ENCODE measurements around the gene C19orf85.
"Not testable (repeated sequence)": the region's sequence is repeated elsewhere in the genome, so short reads cannot be mapped to it uniquely, and the experiment has no call there.

The C19orf85 gene

DNA sequence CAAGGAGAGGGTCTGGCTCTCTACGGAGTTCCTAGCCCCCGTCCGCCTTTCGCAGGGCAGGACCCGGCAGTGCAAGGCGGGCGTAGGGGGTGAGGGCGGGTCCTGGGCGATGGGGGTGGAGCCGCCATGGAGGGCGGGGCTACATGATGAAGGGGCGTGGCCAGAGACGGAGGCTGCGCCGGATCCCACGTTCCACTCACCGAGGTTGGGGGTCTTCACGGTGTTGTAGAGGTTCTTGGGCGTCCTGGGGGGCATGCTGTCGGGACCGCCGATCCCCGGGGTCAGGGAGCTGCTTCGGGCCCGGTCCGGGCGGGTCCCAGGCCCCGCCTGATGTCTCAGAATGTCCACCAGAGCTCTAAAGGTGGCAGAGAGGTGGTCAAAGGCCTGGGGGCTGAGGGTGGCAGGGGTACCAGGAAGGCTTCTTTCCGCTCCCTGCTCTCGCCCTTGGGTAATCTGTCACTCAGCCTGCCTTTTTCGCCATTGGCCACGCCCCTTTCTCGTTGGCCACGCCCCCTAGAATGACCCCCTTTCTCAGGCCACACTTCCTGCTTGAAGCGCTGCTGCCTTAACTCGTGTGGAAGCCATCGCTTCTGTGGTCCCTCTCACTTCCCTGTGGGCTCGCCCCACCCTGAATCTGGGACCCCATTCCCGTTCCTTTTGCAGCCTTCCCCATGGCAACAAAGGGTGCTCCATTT, 24.0 kb downstream of the C19orf85 start:
- peak; percentile 77 for DNase-seq (ENCODE audit: low spot score)

DNA sequence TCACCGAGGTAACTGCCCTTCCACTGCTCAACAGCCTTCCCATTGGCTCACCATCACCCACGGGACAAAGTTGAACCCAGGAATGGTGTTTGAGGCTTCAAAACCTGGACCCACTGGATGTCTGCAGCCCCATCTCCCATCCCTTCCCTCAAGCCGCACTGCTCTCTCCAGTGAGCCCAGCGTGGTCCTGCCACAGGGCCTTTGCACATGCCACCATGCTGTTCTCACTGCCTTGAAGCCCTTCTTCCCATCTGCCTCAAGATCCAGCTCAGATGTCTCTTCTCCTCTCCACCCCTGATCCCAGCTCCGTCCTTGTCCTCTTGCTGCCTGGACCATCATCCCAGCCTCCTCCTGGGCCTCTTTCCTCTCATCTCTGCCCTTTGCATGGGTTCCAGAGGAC, 25.5 kb downstream of the C19orf85 start:
- no peak for DNase-seq (ENCODE audit: low spot score)

DNA sequence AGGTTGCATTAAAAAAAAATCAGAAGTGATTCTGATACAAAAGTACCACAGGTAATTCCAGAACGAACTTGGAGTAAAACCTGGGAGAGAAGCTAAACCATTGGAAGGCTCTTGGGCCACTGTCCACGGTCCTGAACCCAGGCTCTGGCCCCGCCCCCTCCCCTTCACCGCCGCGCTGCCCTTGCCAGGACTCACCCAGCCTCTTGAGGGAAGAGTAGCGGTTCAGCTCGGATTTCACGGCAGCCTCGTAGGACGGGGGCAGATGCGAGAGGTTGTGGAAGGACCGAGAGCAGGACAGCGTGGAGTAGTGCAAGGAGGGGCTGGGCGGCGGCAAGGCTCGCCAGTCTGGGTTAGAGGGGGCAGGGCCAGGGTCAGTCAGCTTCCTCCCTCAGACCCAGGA, 27.1 kb downstream of the C19orf85 start:
- DNase-seq (ENCODE audit: low spot score) = no peak

DNA sequence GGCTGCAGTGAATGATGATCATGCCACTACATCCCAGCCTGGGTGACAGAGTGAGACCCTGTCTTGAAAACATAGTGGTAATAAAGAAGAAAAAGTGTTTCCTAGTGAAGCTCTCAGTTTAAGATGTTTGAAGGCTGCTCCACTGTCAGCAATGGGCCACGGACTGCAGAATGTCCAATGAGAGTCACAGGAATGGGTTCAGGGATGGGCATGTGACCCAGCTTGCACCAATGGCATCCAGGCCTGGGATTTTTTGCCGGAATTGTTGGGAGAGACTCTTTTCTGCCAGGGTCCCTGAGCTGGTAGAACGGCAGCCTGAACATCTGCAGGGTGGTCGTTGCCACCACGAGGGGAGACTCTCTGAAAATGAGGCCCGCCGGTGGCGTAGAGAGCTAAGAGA, 27.7 kb downstream of the C19orf85 start:
- DNase-seq (ENCODE audit: low spot score) = no peak

DNA sequence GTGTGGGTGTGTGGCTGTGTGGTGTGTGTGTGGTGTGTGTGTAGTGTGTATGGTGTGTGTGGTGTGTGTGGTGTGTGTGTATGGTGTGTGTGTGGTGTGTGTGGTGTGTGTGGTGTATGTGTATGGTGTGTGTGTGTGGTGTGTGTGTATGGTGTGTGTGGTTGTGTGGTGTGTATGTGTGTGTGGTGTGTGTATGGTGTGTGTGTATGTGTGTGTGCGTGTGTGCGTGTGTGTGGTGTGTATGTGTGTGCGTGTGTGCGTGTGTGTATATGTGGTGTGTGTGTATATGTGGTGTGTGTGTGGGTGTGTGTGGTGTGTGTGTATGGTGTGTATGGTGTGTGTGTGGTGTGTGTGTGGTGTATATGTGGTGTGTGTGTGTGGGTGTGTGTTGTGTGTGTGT, 29.5 kb downstream of the C19orf85 start:
- DNase-seq (ENCODE audit: low spot score) = no peak

DNA sequence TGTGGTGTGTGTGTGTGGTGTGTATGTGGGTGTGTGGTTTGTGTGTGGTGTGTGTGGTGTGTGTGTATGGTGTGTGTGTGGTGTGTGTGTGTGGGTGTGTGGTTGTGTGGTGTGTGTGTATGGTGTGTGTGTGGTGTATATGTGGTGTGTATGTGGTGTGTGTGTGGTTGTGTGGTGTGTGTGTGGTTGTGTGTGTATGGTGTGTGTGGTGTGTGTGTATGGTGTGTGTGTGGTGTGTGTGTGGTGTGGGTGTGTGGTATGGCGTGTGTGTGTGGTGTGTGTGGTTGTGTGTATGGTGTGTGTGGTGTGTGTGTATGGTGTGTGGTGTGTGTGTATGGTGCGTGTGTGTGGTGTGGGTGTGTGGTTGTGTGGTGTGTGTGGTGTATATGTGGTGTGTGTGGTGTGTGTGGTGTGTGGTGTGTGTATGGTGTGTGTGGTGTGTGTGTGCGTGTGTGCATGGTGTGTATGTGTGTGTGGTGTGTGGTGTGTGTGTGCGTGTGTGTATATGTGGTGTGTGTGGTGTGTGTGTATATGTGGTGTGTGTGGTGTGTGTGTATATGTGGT, 30.1 kb downstream of the C19orf85 start:
- no peak for DNase-seq (ENCODE audit: low spot score)

DNA sequence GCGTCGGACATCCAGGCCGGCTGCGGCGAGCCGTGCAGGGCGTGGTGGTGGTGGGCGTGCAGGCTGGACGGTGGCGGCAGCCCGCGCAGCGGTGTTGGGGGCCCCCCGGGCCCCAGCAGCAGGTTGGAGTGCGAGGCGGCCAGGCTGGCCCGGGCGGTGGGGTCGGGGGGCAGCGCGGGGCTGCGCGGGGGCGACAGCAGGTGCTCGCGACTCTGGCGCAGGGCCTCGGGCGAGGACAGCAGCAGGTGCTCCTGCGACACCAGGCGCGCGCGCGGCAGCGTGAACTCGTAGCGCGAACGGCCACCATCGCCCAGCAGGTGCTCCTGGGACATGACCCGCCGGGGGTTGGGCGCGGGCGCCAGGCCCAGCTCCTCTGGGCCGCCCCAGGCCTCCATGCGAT, 31.3 kb downstream of the C19orf85 start:
- DNase-seq (ENCODE audit: low spot score) = peak; percentile 45

DNA sequence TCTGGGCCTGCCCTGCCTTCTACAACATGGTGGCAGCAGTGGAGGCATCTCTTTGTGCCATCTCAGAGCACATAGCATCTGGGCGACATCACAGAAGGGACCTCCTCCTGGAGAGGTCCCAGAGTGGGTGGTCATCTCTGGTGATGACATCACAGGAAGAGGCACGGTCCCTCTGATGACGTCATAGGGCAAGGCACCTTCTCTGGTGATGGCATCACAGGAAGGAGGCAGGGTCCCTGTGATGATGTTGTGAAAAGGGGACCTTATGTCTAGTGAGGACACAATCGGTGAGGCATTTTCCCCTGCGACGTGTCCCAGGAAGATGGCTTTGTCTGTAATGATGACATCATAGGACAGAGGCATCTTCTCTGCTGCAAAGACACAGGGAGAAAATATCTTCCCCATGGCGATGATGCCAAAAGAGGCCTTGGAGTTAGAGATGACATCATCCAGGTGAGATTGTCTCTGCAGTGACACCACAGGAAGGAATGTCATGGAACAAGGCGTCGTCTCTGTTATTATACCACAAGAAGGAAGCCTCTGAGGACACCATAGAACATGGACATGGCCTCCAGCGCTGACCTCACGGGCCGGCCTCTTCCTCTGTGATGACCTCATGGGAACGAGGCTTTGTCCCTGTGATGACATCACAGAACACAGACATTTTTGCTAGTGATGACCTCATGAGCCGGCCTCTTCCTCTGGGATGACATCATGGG, 32.2 kb downstream of the C19orf85 start:
- no peak for DNase-seq (ENCODE audit: low spot score)

DNA sequence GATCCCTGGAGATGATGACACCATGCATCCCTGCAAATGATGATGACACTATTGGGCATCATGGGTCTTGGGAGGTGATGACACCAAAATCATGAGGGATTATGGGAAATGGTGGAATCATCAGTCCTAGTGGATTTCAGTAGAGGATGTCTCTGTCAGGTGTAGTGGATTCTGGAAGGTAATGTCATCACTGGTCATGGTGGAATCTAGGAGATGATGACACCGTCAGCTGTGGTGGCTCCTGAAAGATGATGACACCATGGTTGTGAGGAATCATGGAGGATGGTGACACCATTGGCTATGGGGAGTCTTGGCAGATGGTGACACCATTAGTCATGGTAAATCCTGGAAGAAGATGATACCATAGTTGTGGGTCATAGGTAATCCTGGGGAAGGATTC, 33.4 kb downstream of the C19orf85 start:
- DNase-seq (ENCODE audit: low spot score) = no peak

DNA sequence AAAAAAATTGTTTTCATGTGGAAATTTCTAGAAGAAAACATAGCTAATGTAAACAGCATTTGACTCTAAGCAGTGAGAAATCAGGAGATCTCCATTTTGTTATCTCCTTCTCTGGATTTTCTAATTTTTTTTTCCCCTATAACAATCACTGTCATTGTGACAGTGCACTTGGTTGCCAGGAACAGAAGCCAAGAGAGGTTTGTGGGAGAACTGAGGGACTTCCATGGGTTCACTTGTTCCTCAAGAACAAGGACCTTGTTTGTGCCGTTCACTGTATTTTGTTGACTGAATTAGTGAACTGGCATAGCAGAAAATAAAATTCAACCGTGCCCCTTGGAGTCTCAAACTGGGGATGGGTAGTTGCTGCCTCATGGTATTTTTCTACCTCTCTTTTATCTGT, 38.5 kb downstream of the C19orf85 start:
- DNase-seq (ENCODE audit: low spot score) = no peak

DNA sequence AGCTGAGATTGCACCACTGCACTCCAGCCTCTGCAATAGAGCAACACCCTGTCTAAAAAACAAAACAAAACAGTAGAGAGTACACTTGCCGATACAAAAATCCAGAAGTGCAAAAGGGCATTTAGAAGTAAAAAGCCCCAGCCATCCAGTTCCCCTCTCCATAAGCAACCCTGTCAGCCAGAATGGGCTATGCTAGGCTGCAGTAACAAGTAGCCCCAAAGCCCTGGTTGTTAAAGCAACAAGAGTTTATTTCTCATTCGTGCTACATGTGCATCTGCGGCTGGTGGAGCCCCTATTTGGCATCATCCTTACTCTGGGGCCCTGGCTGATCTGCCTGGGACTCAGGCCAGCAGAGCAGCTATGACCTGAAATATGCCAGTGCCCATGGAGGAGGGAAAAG, 40.0 kb downstream of the C19orf85 start:
- no peak for DNase-seq (ENCODE audit: low spot score)

DNA sequence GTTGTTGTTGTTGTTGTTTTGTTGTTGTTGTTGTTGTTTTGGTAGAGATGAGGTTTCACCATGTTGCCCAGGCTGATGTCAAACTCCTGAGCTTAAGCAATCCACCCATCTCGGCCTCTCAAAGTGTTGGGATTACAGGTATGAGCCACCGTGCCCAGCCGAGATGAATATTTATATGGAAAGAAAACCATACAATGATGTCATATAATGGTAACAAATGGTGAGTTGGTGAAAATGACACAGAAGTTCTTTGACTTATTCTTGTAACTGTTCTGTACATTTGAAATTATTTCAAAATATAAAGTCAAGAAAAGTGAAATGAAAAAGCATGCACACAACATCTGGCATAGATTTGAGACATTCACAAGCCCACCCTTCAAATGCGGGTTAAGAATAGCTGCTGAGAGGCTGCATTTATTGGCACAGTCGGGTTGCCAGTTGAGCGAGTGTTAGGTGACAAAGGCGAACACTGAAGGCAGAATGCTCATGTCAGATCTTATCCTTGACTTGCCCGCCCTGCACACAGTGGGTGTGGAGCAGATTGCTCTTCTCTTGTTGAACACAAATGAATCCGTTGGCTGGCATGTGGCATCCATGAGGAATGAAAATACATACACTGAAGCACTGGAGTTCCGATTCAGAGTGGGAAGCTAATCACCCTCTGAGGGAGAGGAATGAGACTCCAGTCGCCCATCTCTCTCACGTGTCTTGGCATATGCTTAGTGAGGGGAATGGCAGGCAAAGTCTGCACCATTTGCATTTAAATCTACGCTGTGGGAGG, 41.1 kb downstream of the C19orf85 start:
- no peak for DNase-seq (ENCODE audit: low spot score)

DNA sequence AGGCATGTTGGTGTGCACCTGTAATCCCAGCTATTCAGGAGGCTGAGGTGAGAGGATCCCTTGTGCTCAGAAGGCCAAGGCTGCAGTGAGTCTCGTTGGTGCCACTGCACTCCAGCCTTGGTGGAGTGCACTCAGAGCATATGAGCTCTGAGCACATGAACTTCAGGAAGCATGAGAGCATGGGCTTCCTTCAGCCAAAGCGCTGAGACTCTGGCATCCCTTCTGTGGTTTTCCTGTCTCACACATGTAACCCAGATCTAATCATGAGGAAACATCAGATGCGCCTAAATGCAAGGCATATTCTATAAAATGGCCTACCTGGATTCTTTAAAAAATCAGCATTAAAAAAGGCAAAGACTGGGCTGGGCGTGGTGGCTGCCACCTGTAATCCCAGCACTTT, 43.3 kb downstream of the C19orf85 start:
- not testable (repeated sequence) for DNase-seq (ENCODE audit: low spot score)

DNA sequence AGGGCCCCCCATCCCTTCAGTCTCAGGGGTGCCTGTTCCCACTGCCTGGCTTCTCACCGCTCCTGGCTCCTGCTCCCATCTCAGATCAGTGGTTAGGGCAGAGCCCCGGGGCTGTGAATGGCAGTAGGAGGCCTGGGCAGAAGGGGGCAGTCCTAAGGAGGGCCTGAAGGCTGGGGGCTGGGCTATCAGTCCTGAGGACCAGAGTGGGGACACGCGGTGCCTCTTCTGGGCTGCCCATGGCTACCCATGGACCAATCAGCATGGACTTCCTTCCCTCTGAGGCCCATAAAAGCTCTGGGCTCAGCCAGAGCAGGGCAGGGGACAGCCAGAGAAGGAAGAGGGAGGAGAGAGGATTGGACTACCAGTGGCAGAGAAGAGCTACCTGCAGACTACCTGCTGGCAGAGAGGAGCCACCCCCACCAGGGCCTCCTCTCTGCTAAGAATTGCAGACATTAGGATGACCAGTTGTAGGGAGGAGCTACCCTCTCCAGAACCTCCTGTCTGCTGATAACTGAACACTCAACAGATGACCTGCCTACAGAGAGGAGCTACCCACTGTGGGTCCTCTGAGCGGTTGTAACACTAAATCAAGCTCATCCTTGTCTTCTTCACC, 44.8 kb downstream of the C19orf85 start:
- DNase-seq (ENCODE audit: low spot score) = no peak

DNA sequence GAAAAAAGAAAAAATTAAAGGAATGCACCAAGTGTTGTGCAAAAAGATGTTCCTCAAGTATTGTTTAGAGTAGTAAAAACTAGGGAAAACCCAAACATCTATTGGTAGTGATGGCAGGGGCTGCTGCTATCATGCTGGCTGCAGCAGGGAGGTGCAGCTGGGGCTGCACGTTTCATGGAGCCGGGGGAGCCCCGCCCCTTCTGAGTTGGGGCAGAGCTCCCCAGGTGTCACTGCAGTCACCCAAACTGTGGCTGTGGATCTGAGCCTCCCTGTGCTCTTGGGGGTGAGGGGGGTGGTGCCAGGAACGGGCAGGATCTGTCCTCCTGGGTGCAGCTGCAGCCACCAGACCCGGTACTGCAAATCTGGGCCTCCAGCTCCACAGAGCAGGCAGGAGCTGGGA, 45.4 kb downstream of the C19orf85 start:
- DNase-seq (ENCODE audit: low spot score) = no peak

DNA sequence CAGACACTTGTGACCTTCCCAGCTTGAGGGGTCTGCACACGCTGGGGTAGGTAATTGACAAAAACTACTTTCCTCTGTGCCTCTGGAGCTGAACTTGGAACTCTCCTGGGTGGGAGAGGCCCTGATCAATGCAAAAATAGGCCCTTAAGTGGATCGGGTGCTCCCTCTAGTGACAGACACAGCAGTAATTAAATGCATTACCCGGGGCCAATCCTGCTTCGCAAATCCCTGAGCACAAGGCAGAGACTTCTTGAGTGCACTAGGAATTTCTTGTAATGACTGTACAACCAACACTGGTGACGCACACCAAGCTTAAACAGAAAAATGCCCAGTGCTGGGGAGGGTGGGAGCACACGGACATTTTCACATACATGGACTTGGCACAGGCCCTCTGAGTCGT, 46.4 kb downstream of the C19orf85 start:
- peak; percentile 86 for DNase-seq (ENCODE audit: low spot score)
